GM21619 (cell line): ENCODE data around the gene SDC3.
"Not testable (repeated sequence)": the region's sequence is repeated elsewhere in the genome, so short reads cannot be mapped to it uniquely, and the experiment has no call there.

ENCODE experiments used
- ATAC-seq: cut with Tn5 transposase; IDR thresholded peaks from one replicate; pipeline ENCODE4 v1.9.1; 2021; ENCODE audit not compliant: unreplicated experiment

SDC3 gene

DNA sequence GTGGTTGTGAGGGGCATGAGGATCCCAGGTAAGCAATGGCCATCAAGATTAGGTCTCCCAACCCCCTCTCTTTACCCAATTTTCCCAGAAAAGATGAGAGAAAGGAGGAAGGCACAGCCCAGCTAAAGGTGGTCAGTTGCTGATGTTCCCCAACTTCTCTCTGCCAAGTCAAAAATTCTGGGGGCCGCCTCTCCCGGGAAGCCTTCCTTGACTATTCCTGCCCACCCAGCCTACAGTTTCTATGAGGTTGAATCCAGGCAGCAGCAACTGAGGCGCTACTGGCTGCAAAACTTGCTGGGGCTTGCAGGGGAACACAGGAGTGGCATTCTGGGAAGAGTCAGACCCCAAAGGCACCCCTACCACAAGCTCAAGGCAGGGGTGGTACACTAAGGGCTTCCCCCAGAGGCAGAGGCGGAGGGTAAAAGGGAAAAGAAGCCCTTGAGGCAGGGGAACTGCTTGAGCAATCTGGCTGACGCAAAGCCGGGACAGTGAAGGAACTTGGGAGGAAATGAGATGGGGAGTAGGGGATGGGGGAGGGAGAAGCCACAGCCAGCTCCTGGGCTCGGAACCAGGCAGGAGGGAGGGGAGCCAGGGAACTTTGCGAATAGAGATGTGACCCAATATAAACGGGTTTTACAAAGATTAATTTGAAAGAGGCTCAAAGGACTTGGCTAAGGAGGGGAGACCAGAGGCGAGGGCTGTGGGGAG, 31.2 kb downstream of the SDC3 start:
- no peak for ATAC-seq

- no peak for ATAC-seq
These were observed 31.9 kb downstream of the SDC3 start for GRCh38 chr1:30876451-30877204.

GRCh38 chr1:30875916-30876315, 32.6 kb downstream of the SDC3 start:
- no peak for ATAC-seq

GRCh38 chr1:30875197-30875596, 33.4 kb downstream of the SDC3 start:
- ATAC-seq: no peak

- no peak for ATAC-seq
These were observed 34.4 kb downstream of the SDC3 start for GRCh38 chr1:30874176-30874575.

GRCh38 chr1:30872948-30873263, 35.7 kb downstream of the SDC3 start:
- no peak for ATAC-seq

GRCh38 chr1:30872033-30872947, 36.3 kb downstream of the SDC3 start:
- ATAC-seq: no peak

DNA sequence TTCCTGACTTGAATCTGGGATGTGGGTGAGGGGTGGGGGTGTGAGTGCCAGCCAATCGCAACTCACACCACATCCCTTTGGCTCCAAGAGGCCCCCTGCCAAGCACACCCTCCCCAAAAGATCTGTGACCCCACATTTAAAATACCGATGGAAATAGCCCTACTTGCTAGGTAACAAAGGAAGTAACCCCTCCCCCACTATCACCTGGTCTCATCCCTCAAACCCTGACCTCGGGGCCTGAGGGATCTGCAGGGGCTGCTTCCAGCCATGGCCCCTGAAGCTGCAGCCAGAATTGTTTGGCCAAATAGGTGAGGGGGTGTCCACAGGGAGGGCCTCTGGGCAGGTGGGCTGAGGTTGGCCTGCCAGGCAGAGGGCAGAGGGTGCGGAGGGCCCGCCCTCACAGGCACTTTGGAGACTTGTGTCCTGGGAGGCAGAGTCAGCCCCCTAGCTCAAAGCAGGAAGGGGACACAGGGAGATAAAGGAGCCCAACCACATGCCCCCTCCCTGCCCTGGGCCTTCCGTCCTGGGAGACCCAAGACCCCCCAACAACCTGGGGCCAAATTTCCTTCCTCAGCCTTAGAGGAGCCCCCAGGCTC, 37.2 kb downstream of the SDC3 start:
- no peak for ATAC-seq

DNA sequence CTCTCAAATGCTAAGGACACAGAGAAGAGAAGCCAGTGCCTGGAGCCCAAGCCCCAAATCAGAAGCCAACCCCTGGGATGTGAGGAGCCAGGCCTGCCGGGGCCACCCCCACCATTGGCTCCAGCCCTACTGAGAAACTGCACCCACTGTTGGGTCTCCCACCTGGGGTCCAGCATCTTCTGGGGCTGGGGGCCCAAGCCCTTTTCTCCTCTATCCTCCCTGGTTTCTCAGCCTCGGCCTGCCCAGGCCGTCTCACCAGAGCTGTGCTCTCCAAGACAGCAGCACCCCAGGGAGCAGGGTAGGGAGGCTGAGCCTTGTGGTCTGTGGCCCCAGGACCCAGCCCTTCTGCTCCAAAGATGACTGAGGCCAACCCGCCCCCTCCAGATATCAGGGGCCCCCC, 37.9 kb downstream of the SDC3 start:
- no peak for ATAC-seq

DNA sequence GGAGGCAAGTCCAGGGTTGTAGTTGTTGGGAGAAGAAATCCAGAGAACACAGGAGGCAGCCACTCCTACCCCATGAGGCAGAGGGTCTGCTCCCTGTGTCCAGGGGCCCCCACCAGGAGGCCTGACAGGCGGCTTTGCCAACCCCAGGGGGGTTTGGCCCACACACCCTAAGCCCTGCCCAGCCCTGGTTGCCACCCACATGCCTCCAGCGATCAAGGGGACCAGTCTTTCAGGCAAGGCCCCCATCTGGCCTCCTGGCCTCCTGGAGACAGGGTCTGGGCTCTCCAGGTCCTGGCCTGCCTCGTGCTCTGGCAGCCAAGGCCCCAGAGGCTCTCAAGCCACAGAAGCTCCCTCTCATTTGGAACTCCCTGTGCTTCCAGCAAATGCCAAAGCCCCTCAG, 38.5 kb downstream of the SDC3 start:
- no peak for ATAC-seq

DNA sequence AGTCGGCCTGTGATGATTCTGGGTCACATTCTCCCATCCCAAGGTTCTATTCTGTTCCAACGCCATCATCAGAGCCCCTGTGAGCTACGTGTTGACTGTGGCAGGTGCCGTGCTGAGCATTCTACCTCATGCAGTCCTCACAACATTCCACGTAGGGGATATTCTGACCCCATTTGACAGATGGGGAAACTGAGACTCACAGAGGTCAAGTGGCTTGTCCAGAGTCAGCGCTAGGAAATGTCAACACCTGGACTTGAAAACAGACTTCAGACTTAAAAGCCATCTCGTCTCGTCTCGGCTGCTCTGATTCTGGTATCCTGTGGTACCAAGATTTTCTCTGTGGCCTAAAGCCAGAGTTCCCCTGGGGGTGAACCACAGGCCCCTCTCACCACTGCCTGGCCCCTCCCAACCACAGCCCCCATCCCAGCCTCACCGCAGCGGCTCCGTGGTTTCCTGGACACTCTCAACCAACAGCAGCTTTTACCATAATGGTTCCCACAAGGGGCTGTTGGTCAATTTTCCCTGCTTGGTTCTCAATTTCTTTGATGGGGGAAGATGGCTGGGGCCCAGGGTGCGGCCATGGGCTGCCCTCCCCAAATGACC, 39.6 kb downstream of the SDC3 start:
- peak; percentile 48 for ATAC-seq

DNA sequence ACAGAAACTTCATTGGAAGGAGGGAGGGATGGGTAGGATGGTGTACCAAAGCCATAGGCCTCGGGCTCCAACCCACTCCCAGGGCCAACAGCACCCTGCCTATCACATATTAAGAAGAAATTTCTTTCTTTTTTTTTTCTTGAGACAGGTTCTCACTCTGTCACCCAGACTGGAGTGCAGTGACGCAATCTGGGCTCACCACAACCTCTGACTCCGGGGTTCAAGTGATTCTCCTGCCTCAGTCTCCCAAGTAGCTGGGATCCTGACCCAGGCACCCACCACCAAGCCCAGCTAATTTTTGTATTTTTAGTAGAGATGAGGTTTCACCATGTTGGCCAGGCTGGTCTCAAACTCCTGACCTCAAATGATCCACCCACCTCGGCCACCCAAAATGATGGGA, 40.5 kb downstream of the SDC3 start:
- ATAC-seq: not testable (repeated sequence)

DNA sequence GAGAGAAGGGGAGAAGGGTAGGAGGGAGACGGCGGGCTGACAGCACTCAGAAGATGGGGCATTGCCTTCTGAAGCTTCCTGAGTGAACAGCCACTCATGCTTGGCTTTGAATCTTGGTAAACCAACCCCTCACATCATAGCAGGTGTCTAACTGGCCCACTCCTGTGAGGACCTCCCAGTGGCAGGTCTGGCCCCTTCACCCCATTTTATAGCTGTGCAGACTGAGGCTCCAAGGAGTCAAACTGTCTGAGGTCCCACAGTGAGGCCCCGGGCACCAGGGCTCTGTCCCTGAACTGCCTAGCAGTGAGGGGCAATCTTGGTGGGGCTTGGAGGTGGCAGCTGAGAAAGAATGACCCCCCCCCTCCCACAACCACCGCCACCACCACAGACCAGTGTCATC, 41.0 kb downstream of the SDC3 start:
- no peak for ATAC-seq

- ATAC-seq: no peak
These were observed 42.0 kb downstream of the SDC3 start for GRCh38 chr1:30866594-30866993.

- no peak for ATAC-seq
These were observed 43.9 kb downstream of the SDC3 start for GRCh38 chr1:30864681-30865080.

- ATAC-seq: no peak
These were observed 44.5 kb downstream of the SDC3 start for GRCh38 chr1:30863858-30864604.

DNA sequence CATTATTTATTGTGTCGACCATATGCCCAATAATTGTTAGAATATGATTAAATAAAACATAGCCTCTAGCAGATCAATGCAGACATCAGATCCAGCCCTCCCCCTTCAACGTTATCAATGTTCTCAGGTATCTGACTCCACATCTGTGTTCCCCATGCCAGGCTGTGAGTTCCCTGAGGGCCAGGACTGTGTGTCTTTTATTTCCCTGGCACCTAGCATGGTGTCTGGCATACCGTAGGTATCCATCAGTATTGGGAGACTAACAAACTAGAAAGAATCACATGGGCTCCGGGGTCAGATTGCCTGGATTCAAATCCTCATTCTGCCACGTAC, 48.3 kb downstream of the SDC3 start:
- no peak for ATAC-seq

GRCh38 chr1:30857964-30858363, 50.6 kb downstream of the SDC3 start:
- no peak for ATAC-seq

DNA sequence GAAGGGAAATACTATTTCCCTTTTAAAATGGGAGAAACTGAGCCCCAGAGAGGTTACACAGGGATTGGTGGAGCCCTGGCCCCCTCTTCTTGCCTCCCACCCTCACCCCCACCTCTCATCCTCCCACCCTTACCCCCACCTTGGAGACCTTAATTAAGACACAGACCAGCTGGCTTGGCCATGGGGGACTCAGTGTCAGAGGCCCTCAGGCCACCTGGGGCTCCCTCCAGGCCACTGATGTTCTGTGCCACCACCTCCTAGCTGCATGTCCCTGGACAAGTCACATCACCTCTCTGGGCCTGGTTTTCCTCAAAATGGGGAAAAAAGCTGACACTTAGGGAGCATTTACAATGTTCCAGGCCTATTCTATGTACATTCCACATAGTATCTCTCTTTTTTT, 51.5 kb downstream of the SDC3 start:
- ATAC-seq: no peak

DNA sequence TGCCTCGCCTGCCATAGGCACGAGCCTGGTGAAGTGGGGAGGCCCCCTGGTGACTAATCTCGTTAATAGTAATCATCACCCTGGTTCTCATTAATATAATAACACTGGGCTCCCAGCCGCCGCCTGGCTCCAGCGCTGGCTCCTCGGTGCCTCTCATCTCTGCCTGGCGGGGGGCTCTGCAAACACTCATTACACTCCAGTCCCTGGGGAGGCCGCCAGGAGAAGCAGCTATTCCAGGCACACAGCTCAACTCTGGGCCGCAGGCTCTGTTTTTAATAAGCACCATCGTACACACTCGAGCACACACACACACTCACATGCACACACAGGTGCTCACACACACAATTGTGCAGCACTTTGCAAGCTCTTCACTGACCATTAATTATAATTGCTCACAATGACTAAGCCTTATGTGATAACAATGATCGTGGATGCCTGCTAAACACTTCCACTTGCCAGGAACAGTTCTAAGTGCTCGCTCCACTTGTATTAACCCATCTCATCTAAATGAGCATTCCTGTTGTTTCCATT, 52.2 kb downstream of the SDC3 start:
- ATAC-seq: no peak
